GM18526 (cell line): ENCODE results near the gene R3HCC1L.

Experiments used
- POLR2A ChIP-seq: IDR thresholded peaks from 3 replicates; pipeline ENCODE4 v1.6.1; 2011; ENCODE audit not compliant: insufficient read length; ENCODE audit errors: extremely low read depth

Gene R3HCC1L

GRCh38 chr10:98110356-98110755 lies 24.1 kb upstream of the R3HCC1L start:
- TF ChIP-seq POLR2A = no peak

- no peak for TF ChIP-seq POLR2A
These were observed 19.2 kb upstream of the R3HCC1L start for GRCh38 chr10:98115031-98115787.

- no peak for TF ChIP-seq POLR2A
These were observed 14.6 kb upstream of the R3HCC1L start for GRCh38 chr10:98119891-98120290.

GRCh38 chr10:98125940-98126631 lies 8.4 kb upstream of the R3HCC1L start:
- TF ChIP-seq POLR2A = no peak

GRCh38 chr10:98128802-98129201 lies 5.7 kb upstream of the R3HCC1L start:
- TF ChIP-seq POLR2A = no peak

- no peak for TF ChIP-seq POLR2A
These were observed 2.8 kb upstream of the R3HCC1L start for GRCh38 chr10:98131619-98132018.

- TF ChIP-seq POLR2A = no peak
These were observed 383 bp upstream of the R3HCC1L start for GRCh38 chr10:98134117-98134430.

GRCh38 chr10:98135222-98135899 lies 904 bp downstream of the R3HCC1L start:
- TF ChIP-seq POLR2A = no peak

GRCh38 chr10:98138031-98138430 lies 3.6 kb downstream of the R3HCC1L start:
- no peak for TF ChIP-seq POLR2A

- no peak for TF ChIP-seq POLR2A
These were observed 5.0 kb downstream of the R3HCC1L start for GRCh38 chr10:98139431-98139830.

- no peak for TF ChIP-seq POLR2A
These were observed 7.1 kb downstream of the R3HCC1L start for GRCh38 chr10:98141484-98142073.

- no peak for TF ChIP-seq POLR2A
These were observed 10.5 kb downstream of the R3HCC1L start for GRCh38 chr10:98144985-98145384.

- no peak for TF ChIP-seq POLR2A
These were observed 15.4 kb downstream of the R3HCC1L start for GRCh38 chr10:98149858-98150257.

- TF ChIP-seq POLR2A = no peak
These were observed 16.1 kb downstream of the R3HCC1L start for GRCh38 chr10:98150544-98150943.

GRCh38 chr10:98154076-98154475 lies 19.6 kb downstream of the R3HCC1L start:
- no peak for TF ChIP-seq POLR2A

GRCh38 chr10:98158576-98158975 lies 24.1 kb downstream of the R3HCC1L start:
- TF ChIP-seq POLR2A = no peak
